ENCODE measurements around the gene RAD9A. TPM values are rescaled to one million over a fixed set of nuclear protein-coding genes. Genes with fewer than 3 reads are reported as not detected.

RAD9A gene
- total and polyA plus RNA-seq, 4 donors, result 14.1 to 35.9 (median 21.2) TPM

- Histone ChIP-seq H3K4me1 (ENCODE audit: control insufficient read depth in 5 of 5, insufficient read depth in 5 of 5, low read length in 5 of 5) (peaks cover 0 to 37% (median 15%) of the 10 kb centered on the region in 5 donors), H3K27ac (ENCODE audit: low read depth in 1 of 2, low read length in 1 of 2) (peak overlapping the region; percentile 97 to 100), H3K9ac (ENCODE audit: insufficient read depth in 1 of 2, low read length in 2 of 2) (peak overlapping the region; percentile 50 to 65), H3K9me3 (ENCODE audit: control insufficient read depth in 4 of 4, insufficient read depth in 3 of 4, low read length in 3 of 4) (no peaks in the 10 kb centered on the region), H3K36me3 (ENCODE audit: control insufficient read depth in 4 of 4, insufficient read depth in 4 of 4, low read length in 4 of 4) (peaks cover 0 to 5% (median 0%) of the 10 kb centered on the region in 4 donors), H3K27me3 (ENCODE audit: control insufficient read depth in 3 of 3, insufficient read depth in 3 of 3, low read length in 2 of 3) (no peaks in the 10 kb centered on the region), H3K4me3 (peak overlapping the region; percentile 71)
- WGBS, 2 donors, result 10 to 21% methylated on average over 22 to 25 of the region's 25 CpGs
- ATAC-seq (ENCODE audit: insufficient read depth, low FRiP score) (peak; percentile 2), DNase-seq (no peak)
- TF ChIP-seq CTCF (IDR thresholded peaks at IDR 0.05; ENCODE audit: control extremely low read depth, extremely low read depth), result no peak
Observed at GRCh38 chr11:67352546-67353316, 39.1 kb upstream of the RAD9A start.

- H3K9me3 ChIP-seq (ENCODE audit: control insufficient read depth in 4 of 4, insufficient read depth in 3 of 4, low read length in 3 of 4), result no peaks in the 10 kb centered on the region
- peaks cover 0 to 3% (median 0%) of the 10 kb centered on the region in 4 donors for H3K36me3 ChIP-seq (ENCODE audit: control insufficient read depth in 4 of 4, insufficient read depth in 4 of 4, low read length in 4 of 4)
- DNase-seq (peak; percentile 97 to 98 (median 98)), ATAC-seq (ENCODE audit: insufficient read depth, low FRiP score) (peak; percentile 89)
- H3K4me1 ChIP-seq (ENCODE audit: control insufficient read depth in 5 of 5, insufficient read depth in 5 of 5, low read length in 5 of 5), result peaks cover 0 to 45% (median 19%) of the 10 kb centered on the region in 5 donors
- peak within 1 kb of the TSS; percentile 97 to 100 for H3K27ac ChIP-seq (ENCODE audit: low read depth in 1 of 2, low read length in 1 of 2)
- no peak for TF ChIP-seq CTCF (IDR thresholded peaks at IDR 0.05; ENCODE audit: control extremely low read depth, extremely low read depth)
- H3K9ac ChIP-seq (ENCODE audit: insufficient read depth in 1 of 2, low read length in 2 of 2), result peak within 1 kb of the TSS; percentile 50 to 65
- peak within 1 kb of the TSS; percentile 71 for H3K4me3 ChIP-seq
- no peaks in the 10 kb centered on the region for H3K27me3 ChIP-seq (ENCODE audit: control insufficient read depth in 3 of 3, insufficient read depth in 3 of 3, low read length in 2 of 3)
- 0 to 1% methylated on average over 37 of the region's 37 CpGs for WGBS, 2 donors
Observed at GRCh38 chr11:67353317-67354074, 38.3 kb upstream of the RAD9A start, which contains the start of gene POLD4. POLD4 (minus strand) TSS chr11:67353546; CDS start chr11:67353399, 147 bp downstream.

- whole genome bisulfite sequencing, 2 donors, result 30 to 48% methylated on average over 8 of the region's 8 CpGs
- H3K27me3 ChIP-seq (ENCODE audit: control insufficient read depth in 3 of 3, insufficient read depth in 3 of 3, low read length in 2 of 3), result no peaks in the 10 kb centered on the region
- DNase-seq (peak in 1 of 3 donors; percentile 42), ATAC-seq (ENCODE audit: insufficient read depth, low FRiP score) (peak; percentile 27)
- H3K4me1 ChIP-seq (ENCODE audit: control insufficient read depth in 5 of 5, insufficient read depth in 5 of 5, low read length in 5 of 5), result peaks cover 0 to 46% (median 19%) of the 10 kb centered on the region in 5 donors
- H3K9me3 ChIP-seq (ENCODE audit: control insufficient read depth in 4 of 4, insufficient read depth in 3 of 4, low read length in 3 of 4), result no peaks in the 10 kb centered on the region
- H3K9ac ChIP-seq (ENCODE audit: insufficient read depth in 1 of 2, low read length in 2 of 2), result peak overlapping the region in 1 of 2 donors; percentile 46
- H3K36me3 ChIP-seq (ENCODE audit: control insufficient read depth in 4 of 4, insufficient read depth in 4 of 4, low read length in 4 of 4), result peaks cover 0 to 3% (median 0%) of the 10 kb centered on the region in 4 donors
- peak overlapping the region; percentile 94 to 97 for H3K27ac ChIP-seq (ENCODE audit: low read depth in 1 of 2, low read length in 1 of 2)
- TF ChIP-seq CTCF (IDR thresholded peaks at IDR 0.05; ENCODE audit: control extremely low read depth, extremely low read depth), result no peak
- H3K4me3 ChIP-seq, result no peak overlapping the region
Observed at GRCh38 chr11:67354075-67355022, 37.4 kb upstream of the RAD9A start.

Measured in lung (tissue), 12 donors.